Dendritic cell treated with granulocyte-macrophage colony-stimulating factor and Interleukin-4, amounts not matched to agents 40 ng/mL and 50 ng/mL, for 4 days (primary cell): ENCODE measurements around the gene SEMA3F.

Experiments
- H3K27ac Mint-ChIP-seq: one replicate; pipeline ENCODE4 v1.8.0; 2022; ENCODE audit warnings: mild to moderate bottlenecking, mixed read lengths
- H3K27me3 Mint-ChIP-seq: one replicate; pipeline ENCODE4 v1.8.0; 2022; ENCODE audit warnings: mild to moderate bottlenecking, mixed read lengths
- H3K36me3 Mint-ChIP-seq: one replicate; pipeline ENCODE4 v1.8.0; 2022; ENCODE audit warnings: low read depth, mixed read lengths
- H3K4me1 Mint-ChIP-seq: one replicate; pipeline ENCODE4 v1.8.0; 2022; ENCODE audit warnings: low read depth, mixed read lengths
- H3K4me3 Mint-ChIP-seq: one replicate; pipeline ENCODE4 v1.8.0; 2022; ENCODE audit warnings: mild to moderate bottlenecking, moderate library complexity, mixed read lengths
- H3K9me3 Mint-ChIP-seq: one replicate; pipeline ENCODE4 v1.8.0; 2022; ENCODE audit warnings: mixed read lengths
- intact Hi-C: fragments of 100-400 bp; cut with micrococcal nuclease; formaldehyde crosslinking; loops from one replicate; pipeline ENCODE4 v1.15.0; 2022

SEMA3F gene

GRCh38 chr3:50154840-50155490, at the start of gene SEMA3F:
Gene SEMA3F (plus strand): TSS chr3:50155324. CDS start chr3:50159623, 4,299 bp downstream.
- Mint-ChIP-seq H3K27ac (peak within 1 kb of the TSS; percentile 12), H3K4me3 (peak within 1 kb of the TSS; percentile 65), H3K4me1 (peaks cover 23% of the 10 kb centered on the region), H3K36me3 (no peaks in the 10 kb centered on the region), H3K9me3 (no peaks in the 10 kb centered on the region), H3K27me3 (peaks cover 58% of the 10 kb centered on the region)
- intact Hi-C loops: no loop called here

- no peak overlapping the region for H3K4me3 Mint-ChIP-seq
- H3K9me3 Mint-ChIP-seq: no peaks in the 10 kb centered on the region
- H3K27ac Mint-ChIP-seq: no peak overlapping the region
- H3K27me3 Mint-ChIP-seq: no peaks in the 10 kb centered on the region
- no peaks in the 10 kb centered on the region for H3K4me1 Mint-ChIP-seq
- intact Hi-C loops: no loop called here
- H3K36me3 Mint-ChIP-seq: peaks cover 100% of the 10 kb centered on the region
Observed at GRCh38 chr3:50111757-50112156, 43.4 kb upstream of the SEMA3F start.

- no peaks in the 10 kb centered on the region for H3K27me3 Mint-ChIP-seq
- no peak overlapping the region for H3K4me3 Mint-ChIP-seq
- peaks cover 100% of the 10 kb centered on the region for H3K36me3 Mint-ChIP-seq
- intact Hi-C loops: no loop called here
- H3K27ac Mint-ChIP-seq: no peak overlapping the region
- no peaks in the 10 kb centered on the region for H3K9me3 Mint-ChIP-seq
- H3K4me1 Mint-ChIP-seq: no peaks in the 10 kb centered on the region
Observed at GRCh38 chr3:50112462-50112861, 42.7 kb upstream of the SEMA3F start.

- H3K27me3 Mint-ChIP-seq: no peaks in the 10 kb centered on the region
- no peak overlapping the region for H3K27ac Mint-ChIP-seq
- H3K36me3 Mint-ChIP-seq: peaks cover 100% of the 10 kb centered on the region
- H3K4me3 Mint-ChIP-seq: no peak overlapping the region
- H3K9me3 Mint-ChIP-seq: no peaks in the 10 kb centered on the region
- intact Hi-C loops: no loop called here
- peaks cover under 1% of the 10 kb centered on the region for H3K4me1 Mint-ChIP-seq
Observed at GRCh38 chr3:50117120-50117519, 38.0 kb upstream of the SEMA3F start.

- no peak overlapping the region for H3K4me3 Mint-ChIP-seq
- H3K27ac Mint-ChIP-seq: no peak overlapping the region
- H3K27me3 Mint-ChIP-seq: no peaks in the 10 kb centered on the region
- peaks cover 100% of the 10 kb centered on the region for H3K36me3 Mint-ChIP-seq
- H3K9me3 Mint-ChIP-seq: no peaks in the 10 kb centered on the region
- intact Hi-C loops: no loop called here
- peaks cover 5% of the 10 kb centered on the region for H3K4me1 Mint-ChIP-seq
Observed at GRCh38 chr3:50118237-50118636, 36.9 kb upstream of the SEMA3F start.

- peaks cover 86% of the 10 kb centered on the region for H3K36me3 Mint-ChIP-seq
Observed at GRCh38 chr3:50119786-50120185, 35.3 kb upstream of the SEMA3F start.

GRCh38 chr3:50120364-50121071, 34.6 kb upstream of the SEMA3F start:
- intact Hi-C loops: loop anchor here (1.0 kb wide), 3 partner anchors 69 to 153 kb away; no protein-coding TSS in a partner anchor
- Mint-ChIP-seq H3K27ac (no peak overlapping the region), H3K36me3 (peaks cover 79% of the 10 kb centered on the region), H3K4me3 (no peak overlapping the region), H3K9me3 (no peaks in the 10 kb centered on the region), H3K4me1 (peaks cover 5% of the 10 kb centered on the region), H3K27me3 (no peaks in the 10 kb centered on the region)

More at GRCh38 chr3:50119786-50120185, 35.3 kb upstream of the SEMA3F start:
- H3K27me3 Mint-ChIP-seq: no peaks in the 10 kb centered on the region
- peaks cover 5% of the 10 kb centered on the region for H3K4me1 Mint-ChIP-seq
- no peaks in the 10 kb centered on the region for H3K9me3 Mint-ChIP-seq
- H3K27ac Mint-ChIP-seq: no peak overlapping the region
- H3K4me3 Mint-ChIP-seq: no peak overlapping the region
- intact Hi-C loops: no loop called here

GRCh38 chr3:50121072-50122032, 33.8 kb upstream of the SEMA3F start:
- Mint-ChIP-seq H3K9me3 (no peaks in the 10 kb centered on the region), H3K36me3 (peaks cover 71% of the 10 kb centered on the region), H3K27ac (no peak overlapping the region), H3K4me1 (peaks cover 5% of the 10 kb centered on the region), H3K27me3 (no peaks in the 10 kb centered on the region), H3K4me3 (no peak overlapping the region)
- intact Hi-C loops: loop anchor here (1.0 kb wide), 3 partner anchors 68 to 152 kb away; no protein-coding TSS in a partner anchor

- Mint-ChIP-seq H3K4me3 (no peak overlapping the region), H3K27me3 (no peaks in the 10 kb centered on the region), H3K4me1 (peaks cover 5% of the 10 kb centered on the region), H3K27ac (no peak overlapping the region), H3K9me3 (no peaks in the 10 kb centered on the region), H3K36me3 (peaks cover 64% of the 10 kb centered on the region)
- intact Hi-C loops: no loop called here
Observed at GRCh38 chr3:50122071-50122470, 33.1 kb upstream of the SEMA3F start.

GRCh38 chr3:50122661-50123391, 32.3 kb upstream of the SEMA3F start:
- Mint-ChIP-seq H3K4me1 (peaks cover 5% of the 10 kb centered on the region), H3K27me3 (no peaks in the 10 kb centered on the region), H3K36me3 (peaks cover 56% of the 10 kb centered on the region), H3K9me3 (no peaks in the 10 kb centered on the region), H3K4me3 (no peak overlapping the region), H3K27ac (no peak overlapping the region)
- intact Hi-C loops: no loop called here

- Mint-ChIP-seq H3K36me3 (peaks cover 49% of the 10 kb centered on the region), H3K9me3 (no peaks in the 10 kb centered on the region), H3K27me3 (no peaks in the 10 kb centered on the region), H3K27ac (no peak overlapping the region), H3K4me1 (peaks cover 5% of the 10 kb centered on the region), H3K4me3 (no peak overlapping the region)
- intact Hi-C loops: no loop called here
Observed at GRCh38 chr3:50123394-50124051, 31.6 kb upstream of the SEMA3F start.

- Mint-ChIP-seq H3K36me3 (peaks cover 42% of the 10 kb centered on the region), H3K27me3 (no peaks in the 10 kb centered on the region), H3K4me1 (peaks cover 5% of the 10 kb centered on the region), H3K27ac (no peak overlapping the region), H3K4me3 (no peak overlapping the region), H3K9me3 (no peaks in the 10 kb centered on the region)
- intact Hi-C loops: no loop called here
Observed at GRCh38 chr3:50124052-50124799, 30.9 kb upstream of the SEMA3F start.
